ENCODE results near the gene PPIE. TPM values are rescaled to one million over a fixed set of nuclear protein-coding genes. Genes with fewer than 3 reads are reported as not detected.

Gene PPIE
- total and polyA plus RNA-seq, 2 of the 8 experiments (the other 6 are each of a cell fraction or from before 2014, with no cell fraction given), result 38.9 to 56.1 TPM

DNA sequence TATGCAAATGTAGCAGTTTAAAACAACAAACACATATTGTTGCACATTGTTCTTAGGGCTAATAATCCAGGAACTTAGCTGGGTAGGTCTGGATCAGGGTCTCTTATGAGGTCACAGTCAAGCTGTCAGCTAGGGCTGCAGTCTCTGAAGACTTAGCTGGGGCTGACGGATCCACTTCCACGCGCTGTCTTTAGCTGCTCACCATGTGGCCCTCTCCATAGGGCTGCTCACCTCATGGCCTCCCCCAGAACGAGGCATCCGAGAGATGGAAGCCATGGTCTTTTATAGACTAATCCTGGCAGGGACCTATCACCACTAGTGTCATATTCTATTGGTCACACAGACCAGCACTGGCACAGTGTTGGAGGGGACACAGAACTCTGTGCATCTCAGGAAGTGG, 41.1 kb downstream of the PPIE start (continued):
- TF ChIP-seq, protein P1, sequence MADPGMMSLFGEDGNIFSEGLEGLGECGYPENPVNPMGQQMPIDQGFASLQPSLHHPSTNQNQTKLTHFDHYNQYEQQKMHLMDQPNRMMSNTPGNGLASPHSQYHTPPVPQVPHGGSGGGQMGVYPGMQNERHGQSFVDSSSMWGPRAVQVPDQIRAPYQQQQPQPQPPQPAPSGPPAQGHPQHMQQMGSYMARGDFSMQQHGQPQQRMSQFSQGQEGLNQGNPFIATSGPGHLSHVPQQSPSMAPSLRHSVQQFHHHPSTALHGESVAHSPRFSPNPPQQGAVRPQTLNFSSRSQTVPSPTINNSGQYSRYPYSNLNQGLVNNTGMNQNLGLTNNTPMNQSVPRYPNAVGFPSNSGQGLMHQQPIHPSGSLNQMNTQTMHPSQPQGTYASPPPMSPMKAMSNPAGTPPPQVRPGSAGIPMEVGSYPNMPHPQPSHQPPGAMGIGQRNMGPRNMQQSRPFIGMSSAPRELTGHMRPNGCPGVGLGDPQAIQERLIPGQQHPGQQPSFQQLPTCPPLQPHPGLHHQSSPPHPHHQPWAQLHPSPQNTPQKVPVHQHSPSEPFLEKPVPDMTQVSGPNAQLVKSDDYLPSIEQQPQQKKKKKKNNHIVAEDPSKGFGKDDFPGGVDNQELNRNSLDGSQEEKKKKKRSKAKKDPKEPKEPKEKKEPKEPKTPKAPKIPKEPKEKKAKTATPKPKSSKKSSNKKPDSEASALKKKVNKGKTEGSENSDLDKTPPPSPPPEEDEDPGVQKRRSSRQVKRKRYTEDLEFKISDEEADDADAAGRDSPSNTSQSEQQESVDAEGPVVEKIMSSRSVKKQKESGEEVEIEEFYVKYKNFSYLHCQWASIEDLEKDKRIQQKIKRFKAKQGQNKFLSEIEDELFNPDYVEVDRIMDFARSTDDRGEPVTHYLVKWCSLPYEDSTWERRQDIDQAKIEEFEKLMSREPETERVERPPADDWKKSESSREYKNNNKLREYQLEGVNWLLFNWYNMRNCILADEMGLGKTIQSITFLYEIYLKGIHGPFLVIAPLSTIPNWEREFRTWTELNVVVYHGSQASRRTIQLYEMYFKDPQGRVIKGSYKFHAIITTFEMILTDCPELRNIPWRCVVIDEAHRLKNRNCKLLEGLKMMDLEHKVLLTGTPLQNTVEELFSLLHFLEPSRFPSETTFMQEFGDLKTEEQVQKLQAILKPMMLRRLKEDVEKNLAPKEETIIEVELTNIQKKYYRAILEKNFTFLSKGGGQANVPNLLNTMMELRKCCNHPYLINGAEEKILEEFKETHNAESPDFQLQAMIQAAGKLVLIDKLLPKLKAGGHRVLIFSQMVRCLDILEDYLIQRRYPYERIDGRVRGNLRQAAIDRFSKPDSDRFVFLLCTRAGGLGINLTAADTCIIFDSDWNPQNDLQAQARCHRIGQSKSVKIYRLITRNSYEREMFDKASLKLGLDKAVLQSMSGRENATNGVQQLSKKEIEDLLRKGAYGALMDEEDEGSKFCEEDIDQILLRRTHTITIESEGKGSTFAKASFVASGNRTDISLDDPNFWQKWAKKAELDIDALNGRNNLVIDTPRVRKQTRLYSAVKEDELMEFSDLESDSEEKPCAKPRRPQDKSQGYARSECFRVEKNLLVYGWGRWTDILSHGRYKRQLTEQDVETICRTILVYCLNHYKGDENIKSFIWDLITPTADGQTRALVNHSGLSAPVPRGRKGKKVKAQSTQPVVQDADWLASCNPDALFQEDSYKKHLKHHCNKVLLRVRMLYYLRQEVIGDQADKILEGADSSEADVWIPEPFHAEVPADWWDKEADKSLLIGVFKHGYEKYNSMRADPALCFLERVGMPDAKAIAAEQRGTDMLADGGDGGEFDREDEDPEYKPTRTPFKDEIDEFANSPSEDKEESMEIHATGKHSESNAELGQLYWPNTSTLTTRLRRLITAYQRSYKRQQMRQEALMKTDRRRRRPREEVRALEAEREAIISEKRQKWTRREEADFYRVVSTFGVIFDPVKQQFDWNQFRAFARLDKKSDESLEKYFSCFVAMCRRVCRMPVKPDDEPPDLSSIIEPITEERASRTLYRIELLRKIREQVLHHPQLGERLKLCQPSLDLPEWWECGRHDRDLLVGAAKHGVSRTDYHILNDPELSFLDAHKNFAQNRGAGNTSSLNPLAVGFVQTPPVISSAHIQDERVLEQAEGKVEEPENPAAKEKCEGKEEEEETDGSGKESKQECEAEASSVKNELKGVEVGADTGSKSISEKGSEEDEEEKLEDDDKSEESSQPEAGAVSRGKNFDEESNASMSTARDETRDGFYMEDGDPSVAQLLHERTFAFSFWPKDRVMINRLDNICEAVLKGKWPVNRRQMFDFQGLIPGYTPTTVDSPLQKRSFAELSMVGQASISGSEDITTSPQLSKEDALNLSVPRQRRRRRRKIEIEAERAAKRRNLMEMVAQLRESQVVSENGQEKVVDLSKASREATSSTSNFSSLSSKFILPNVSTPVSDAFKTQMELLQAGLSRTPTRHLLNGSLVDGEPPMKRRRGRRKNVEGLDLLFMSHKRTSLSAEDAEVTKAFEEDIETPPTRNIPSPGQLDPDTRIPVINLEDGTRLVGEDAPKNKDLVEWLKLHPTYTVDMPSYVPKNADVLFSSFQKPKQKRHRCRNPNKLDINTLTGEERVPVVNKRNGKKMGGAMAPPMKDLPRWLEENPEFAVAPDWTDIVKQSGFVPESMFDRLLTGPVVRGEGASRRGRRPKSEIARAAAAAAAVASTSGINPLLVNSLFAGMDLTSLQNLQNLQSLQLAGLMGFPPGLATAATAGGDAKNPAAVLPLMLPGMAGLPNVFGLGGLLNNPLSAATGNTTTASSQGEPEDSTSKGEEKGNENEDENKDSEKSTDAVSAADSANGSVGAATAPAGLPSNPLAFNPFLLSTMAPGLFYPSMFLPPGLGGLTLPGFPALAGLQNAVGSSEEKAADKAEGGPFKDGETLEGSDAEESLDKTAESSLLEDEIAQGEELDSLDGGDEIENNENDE (IDR thresholded peaks at IDR 0.05; ENCODE audit: insufficient replicate concordance, low read length), result no peak
- TF ChIP-seq POLR2A (IDR thresholded peaks at IDR 0.05; ENCODE audit: control extremely low read depth in 1 of 2, low read depth in 2 of 2, low read length in 2 of 2), result no peak
- no peak for TF ChIP-seq ZNF274 (IDR thresholded peaks at IDR 0.05; ENCODE audit: borderline replicate concordance, extremely low read depth, low read length)
- TF ChIP-seq SUZ12 (IDR thresholded peaks at IDR 0.05; ENCODE audit: low read length), result no peak
- TF ChIP-seq SIX5 (IDR thresholded peaks at IDR 0.05; ENCODE audit: low read depth, low read length), result no peak
- no peak for TF ChIP-seq POLR2AphosphoS5 (IDR thresholded peaks at IDR 0.05; ENCODE audit: low read depth, low read length)
- TF ChIP-seq GABPA (IDR thresholded peaks at IDR 0.05; ENCODE audit: borderline replicate concordance, insufficient read depth, low read length), result no peak
- no peak for TF ChIP-seq KDM4A (IDR thresholded peaks at IDR 0.05; ENCODE audit: low read depth, low read length, severe bottlenecking)
- no peak for TF ChIP-seq TAF7 (optimal IDR thresholded peaks at IDR 0.05; ENCODE audit: borderline replicate concordance, low read depth, low read length)
- TF ChIP-seq JUN (IDR thresholded peaks at IDR 0.05; ENCODE audit: low read depth, low read length), result no peak
- no peak for TF ChIP-seq RAD21 (IDR thresholded peaks at IDR 0.05 in 1 of 2, conservative IDR thresholded peaks at IDR 0.05 in 1 of 2; ENCODE audit: low read depth in 2 of 2, low read length in 2 of 2)
